Stimulated activated CD8-positive, alpha-beta memory T cell treated with anti-CD3 and anti-CD28 coated beads, Interleukin-4, amount 100 ng/mL, for 24 hours (primary cell): ENCODE measurements around the gene MSI2.

Experiments
- DNase-seq: peaks from one replicate; pipeline ENCODE4 v3.0.0-alpha.2; 2020; ENCODE audit warnings: low read depth

Gene MSI2

DNA sequence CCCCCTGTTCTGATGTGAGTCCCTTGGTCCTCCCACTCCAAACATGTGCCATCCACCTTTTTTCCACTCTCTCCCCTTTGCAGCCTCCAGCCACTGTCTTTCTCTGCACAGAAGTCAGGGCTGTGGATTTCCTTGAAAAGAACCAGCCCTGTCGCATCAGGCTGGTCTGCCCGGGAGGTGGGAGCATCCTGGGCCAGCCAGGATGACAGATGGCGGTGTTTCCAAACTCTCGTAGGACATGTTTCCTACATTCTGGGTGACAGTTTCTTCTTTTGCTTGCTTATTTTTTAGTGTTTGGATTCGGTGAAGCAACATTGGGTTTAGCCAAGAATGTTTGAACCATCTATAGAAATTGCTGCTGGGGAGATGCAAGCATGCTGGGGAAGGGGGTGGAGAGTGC is 388.0 kb downstream of the MSI2 start:
- no peak for DNase-seq

DNA sequence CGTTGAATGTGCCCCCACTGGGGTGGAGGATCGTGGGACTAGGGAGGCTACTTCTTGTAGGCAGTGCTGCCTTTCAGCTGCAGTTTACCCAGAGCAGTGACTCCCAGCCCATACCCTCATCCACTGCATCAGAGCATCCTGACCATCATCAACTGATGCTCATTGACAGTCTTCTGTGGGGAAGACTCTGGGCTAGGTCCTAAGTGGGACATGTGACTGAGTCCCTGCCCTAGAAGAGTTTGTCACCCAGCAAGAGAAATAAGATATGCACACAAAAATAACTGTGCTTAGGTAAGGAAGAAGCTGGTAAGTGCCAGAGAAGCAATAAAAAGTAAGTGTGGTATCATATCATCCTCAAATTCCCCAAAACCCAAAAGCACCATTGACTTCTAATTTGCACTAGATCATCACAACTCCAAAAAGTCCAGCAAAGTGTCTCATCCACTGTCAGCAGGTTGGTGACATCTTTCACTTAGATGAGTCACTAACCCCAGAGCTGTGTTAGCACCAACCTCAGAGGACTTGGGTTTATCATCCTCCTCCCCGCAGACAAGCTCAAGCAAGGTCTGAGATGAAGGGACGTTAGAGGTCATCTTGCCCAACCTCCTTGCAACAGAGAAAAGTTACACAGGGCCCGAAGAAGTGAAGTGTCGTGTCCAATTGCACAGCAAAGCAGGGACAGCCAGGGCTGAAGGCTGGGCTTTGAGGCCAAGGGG is 389.8 kb downstream of the MSI2 start:
- DNase-seq, result no peak

DNA sequence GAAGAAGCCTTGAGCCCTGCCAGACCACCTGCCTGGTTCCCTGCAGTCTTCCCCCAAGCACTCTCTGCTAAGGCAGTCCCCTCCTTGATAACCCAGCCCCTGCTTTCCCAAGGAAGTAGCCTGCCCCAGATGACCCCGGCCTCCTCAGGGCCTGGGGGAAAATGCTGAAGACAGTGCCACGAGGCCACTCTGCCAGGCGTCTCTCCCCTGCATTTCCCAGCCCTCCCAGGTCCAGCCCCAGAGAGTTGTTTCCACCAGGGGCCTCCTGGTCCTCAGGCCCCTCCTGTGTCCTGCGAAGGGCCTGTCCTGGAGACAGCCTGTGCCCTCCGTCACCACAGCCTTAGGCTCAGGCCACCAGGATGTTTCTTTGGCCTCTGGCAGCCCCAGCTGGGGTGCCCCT is 392.4 kb downstream of the MSI2 start:
- no peak for DNase-seq

DNA sequence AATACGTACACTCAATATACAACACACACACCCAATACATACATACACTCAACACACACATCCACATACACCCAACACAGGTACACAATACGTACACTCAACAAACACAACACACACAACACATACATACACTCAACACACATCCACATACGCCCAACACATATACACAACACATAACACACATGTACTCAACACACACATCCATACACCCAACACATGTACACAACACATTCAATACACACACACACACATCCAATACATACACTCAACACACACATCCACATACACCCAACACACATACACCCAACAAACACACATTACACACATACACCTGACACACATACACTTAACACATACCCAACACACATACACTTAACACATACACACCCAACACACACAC is 392.9 kb downstream of the MSI2 start:
- DNase-seq, result no peak

DNA sequence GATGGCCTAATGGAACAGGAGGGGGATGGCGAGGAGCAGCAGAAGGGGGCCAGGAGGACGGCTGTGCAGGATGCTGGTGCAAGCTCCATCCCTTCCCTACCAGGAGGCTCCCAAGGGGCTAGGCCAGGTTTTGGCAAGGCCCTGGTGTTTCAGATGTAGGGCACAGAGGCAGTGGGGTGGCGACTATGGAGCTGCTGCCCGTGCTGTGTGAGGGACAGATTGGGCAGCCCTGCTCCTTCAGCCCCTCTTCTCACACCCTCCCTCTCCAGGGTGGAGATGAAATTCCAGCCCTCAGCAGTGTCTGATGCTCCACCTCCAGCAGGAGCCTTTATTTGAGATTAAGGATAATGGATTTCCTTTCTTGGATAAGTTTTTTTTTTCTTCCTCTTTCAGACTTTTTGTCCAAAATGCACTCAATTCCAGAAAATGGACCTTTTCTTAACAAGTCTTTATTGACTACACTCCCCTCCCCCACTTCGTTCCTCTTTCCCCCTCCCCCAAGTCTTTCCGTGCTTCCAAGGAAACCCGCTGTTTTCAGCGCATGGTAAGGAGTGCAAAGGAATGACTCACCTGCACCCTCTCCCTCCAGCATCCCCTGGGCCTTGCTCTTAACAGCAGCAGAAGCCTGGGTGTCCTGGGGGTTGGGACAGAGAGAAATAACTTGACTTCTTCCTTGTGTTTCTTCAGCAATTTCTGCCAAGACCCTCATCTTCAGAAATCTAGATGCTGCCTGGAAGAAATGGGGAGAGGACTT is 393.6 kb downstream of the MSI2 start:
- DNase-seq, result no peak

DNA sequence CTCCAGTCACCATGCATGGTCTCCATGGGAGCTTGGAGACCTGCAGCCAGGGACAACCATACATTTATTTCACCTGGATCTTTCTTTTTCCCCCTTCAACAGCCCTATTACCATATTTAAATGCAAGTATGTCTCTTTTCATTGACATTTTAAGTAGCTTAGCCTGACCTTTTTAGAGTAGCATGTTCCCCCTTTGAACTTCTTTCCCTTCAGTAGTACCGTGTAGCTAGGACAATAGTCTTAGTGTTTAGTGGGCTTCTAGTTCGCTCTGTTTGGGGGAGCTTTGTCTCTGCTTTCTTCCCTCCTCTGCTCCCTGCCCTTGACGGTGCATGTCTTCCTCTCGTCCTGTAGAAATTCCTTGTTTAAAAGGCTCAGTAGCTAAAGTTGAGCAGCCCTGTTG is 394.2 kb downstream of the MSI2 start:
- no peak for DNase-seq

DNA sequence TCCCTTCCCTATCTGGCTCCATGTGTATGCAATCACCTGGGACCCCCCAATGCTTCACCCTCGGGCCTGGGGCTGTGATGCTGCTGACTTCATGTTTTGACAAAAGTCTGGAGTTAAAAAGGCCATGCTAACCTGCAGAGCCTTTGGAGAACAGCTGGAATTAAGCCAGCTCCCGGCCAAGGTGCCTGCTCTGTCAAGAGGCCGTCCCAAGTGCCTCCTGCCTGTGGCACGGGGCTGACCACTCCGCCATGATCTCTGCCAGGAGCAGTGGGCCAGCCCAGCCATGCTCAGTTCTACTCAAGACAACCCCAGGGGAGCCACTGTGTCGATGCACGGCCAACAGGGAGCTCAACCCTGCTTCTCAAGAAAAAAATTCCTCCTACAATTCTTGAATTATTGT is 395.1 kb downstream of the MSI2 start:
- no peak for DNase-seq

DNA sequence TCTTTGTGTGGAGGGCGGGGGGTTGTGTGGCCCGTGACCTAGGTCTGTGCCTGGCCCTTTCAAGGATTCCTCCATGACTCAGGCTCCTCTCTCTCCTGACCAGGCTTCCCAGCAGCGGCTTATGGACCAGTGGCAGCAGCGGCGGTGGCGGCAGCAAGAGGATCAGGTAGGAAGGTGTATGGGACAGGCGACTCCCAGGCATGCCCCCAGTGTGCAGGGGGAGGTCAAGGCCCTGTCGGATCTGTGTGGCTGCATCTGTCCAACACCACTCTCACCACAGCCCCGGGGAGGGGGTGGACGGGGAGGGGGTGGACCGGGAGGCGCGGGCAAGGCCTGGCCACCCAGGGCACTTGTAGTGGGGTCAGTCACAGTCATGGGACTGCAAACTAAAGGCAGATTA is 395.7 kb downstream of the MSI2 start:
- no peak for DNase-seq

DNA sequence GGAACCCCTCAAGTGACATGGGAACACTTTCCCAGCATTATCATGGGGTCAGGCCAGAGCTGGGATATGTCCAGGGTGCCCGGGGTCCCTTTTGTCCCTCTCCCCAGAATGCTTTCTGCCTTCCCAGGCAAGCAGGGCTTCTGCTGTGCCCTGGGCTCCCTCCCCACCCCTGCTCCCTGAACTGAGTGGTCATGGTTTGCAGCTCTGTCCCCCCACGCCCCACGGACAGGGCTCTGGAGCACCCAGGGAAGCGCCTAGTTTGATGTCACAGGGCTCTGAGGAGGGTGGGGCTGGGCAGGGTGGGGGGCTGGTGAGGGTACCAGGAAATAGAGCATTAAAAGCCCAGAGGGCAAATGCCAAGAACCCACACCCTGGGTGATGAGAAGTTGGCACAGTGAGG is 396.5 kb downstream of the MSI2 start:
- DNase-seq, result no peak

DNA sequence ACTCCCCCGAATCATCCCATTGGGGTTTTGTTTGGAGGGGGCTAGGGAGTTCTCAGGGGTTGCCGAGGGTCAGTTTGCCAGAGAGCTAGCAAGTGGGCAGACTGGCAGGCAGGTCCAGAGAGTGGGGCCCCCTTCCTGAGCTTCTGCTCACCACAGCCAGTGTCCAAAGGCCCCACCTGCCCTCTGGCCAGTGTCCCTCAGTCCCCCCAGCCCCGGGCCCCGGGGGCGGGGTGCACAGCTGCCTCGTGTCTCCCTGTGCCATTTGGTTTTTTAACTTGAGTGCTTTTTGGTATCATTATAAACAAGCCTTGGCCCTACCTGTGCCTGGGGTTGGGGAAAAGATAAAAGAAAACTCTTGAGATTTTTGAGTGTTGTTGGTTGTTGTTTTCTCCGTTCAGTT is 397.0 kb downstream of the MSI2 start:
- DNase-seq, result no peak

DNA sequence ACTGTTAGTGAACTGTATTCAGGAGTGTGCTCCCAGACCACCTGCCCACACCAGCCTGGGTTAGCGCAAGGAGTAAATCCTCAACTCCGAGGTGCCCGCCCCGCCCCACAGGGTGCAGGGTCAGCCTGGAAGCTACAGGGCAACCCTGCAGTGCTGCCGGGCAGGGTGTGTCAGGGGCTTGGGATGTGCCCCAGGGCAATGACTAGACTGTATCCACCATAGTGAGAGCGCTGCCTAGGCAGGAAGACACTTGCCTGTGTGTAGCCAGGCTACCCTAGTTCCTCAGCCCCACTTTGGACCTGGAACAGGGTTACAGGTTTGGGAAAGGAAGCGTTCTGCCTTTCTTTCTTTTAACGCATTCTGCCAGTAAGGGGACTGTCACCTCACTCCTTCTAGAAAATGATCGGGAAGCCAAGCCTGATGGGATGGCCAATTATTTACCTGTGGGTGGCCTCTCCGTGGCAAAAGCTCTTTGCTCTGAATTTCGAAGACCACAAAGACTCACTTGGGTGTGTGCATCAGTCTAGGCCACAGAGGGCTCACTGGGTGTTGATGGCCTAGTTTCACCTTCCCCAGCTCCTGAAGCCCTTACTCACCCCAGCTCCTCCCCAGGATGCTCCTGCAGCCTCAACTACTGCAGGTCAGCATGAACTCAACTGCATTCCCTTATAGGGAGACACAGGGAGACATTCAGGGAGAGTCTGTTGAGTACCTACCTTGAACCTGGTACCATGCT is 397.9 kb downstream of the MSI2 start:
- no peak for DNase-seq

DNA sequence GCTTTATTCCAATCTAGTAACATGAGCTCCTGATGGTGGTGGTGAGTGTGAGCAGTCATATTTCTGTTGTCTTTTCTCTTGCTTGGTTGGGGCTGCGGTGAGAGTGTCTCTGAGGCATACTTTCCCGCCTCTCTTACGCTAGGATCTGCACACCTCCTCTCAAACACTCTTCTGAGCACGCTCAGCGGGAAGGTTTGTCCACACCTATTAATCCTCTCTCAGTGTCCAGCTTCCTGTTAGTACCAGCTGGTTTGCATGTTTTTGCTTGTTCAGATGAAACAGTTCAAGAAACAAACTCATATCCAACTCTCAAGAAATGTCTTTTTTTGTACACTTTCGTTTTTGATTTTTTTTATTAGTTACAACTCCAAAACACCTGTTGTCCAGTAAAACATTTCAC is 399.2 kb downstream of the MSI2 start:
- DNase-seq, result no peak

DNA sequence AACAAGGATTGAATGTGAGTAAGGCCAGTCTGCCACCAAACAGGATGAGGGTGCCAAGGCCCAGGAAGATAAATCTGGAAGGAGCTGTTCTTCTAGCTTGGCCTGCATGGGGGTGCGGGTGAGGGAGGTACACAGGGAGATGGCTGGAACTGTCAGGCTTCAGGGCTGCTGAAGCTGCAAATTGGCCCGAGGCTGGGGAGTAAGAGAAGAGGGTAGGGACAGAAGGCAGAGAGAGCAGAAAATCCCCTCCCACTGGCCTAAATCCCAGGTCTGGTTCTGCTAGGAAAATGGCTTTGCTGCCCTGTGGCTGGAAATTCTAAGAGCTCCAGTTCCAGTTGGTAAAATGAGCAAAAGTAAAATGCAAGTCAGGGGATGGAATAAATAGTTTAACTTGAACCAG is 400.9 kb downstream of the MSI2 start:
- no peak for DNase-seq

DNA sequence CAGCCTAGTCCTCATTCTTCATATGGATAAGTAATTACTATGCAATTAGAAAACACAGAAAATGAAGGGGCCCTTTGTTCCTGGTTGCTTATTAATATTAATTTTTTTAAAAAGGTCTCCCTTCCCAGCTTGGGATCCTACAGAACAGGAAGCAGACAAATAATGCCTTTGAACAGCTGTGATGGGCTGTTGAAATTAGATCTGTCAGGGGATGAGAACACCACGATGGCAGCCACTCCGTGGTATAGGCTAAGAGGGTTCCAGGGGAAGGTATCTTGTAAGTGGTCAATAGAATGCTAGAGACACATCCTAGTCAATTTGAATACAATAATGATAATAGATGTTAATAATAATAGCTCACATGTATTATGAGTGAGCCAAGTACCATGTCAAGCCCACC is 405.7 kb downstream of the MSI2 start:
- DNase-seq, result no peak

DNA sequence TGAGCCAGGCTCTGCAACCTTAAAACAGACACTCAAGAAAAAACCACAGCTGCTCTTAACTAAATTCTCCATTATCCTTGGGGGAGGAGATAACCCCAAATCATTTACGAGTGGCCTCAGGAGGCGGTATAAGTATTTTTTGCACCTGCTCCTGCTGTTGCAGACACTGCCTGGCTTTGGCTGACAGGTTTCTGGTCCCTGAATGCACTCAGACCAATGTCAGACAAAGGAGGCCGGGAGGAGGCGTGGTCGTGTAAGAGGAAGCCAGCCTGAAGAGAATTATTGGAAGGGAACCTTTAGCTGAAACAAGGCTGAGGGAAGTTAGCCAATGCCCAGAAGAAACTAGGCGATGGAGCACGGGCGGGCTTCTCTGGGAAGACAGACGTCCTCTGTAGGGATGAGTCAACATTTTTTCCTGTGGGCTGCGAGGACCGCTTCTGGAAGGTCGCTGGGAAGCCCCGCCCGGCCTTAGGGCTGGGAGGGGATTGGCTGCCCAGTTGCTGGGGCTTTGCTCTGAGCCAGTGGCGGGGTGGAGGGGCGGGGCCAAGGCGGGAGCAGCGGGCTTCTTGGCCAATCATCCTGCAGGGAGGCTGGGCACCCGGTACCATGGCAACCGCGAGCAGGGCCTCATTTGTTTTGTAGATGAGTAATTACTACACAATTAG is 406.5 kb downstream of the MSI2 start:
- DNase-seq, result peak; percentile 16

DNA sequence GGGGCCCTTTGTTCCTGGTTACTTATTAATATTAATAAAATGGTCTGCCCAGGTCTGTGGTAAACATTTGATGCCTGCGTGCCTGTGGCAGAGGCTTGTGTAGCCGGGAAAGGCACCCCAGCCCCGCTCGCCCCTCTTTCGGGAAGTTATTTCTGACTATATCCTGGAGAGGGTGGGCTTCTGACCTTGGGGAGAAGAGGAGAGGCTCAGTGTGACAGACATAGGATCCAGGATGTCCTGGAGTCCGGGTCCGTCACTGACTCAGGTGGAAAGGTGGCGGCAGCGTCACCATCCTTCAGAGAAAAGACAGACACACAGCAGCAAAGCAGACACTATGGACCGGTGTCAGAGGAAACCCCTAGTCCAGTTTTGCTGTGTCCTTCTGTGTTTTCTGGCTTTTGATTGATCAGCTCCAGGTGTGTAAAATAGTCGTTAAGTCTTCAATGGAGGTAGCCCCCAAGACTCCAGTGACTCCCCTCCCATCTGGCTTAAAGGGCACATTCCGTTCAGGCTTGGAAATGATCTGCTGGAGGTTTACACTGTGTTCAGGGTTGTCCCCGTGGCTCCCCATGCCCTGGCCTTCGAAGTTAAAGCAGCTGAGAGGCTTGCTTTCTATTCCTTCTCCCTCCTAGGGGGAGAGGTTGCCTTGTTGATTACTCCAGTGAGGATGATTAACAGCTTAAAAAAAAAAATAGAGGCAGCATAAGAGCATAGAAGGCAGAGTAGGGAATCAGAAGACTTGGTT is 407.2 kb downstream of the MSI2 start:
- DNase-seq, result no peak

DNA sequence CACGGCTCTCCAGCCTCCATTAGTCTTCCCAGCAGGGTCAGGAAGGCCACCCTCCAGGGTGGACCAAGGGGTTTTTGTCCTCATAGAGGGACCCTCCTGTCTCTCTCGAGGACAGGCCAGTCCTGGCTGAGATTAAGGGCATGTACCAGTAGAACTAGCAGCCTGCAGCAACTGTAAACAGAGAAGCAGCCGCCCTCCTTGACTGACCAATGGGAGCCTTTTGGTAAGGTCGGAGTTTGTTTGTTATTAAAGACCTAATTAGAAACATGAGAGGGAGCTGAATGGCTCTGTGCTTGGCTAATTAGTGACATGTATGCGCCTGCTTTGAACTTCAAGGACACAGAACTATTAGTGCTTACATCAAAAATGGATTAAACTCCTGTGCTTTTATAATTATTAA is 408.8 kb downstream of the MSI2 start:
- DNase-seq, result no peak

DNA sequence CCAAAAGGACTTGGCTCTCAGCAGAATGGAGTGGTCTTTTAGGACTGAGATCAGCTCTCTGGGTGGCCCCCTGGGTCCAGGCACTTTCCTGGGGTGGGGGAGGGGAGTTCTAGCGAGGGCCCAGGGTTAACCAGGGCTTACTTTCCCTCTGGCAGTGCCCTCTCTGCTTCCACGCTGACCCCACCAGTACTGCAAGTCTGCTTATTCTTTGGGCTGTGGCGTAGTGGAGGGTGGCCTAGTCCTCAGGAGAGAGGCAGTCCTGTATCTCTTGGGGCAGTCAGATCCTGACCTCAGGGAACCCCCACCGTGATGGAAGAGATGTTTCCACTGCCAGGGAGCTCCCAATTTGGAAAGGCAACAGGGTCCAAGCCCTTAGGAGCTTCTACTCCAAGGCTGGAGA is 409.4 kb downstream of the MSI2 start:
- DNase-seq, result no peak

DNA sequence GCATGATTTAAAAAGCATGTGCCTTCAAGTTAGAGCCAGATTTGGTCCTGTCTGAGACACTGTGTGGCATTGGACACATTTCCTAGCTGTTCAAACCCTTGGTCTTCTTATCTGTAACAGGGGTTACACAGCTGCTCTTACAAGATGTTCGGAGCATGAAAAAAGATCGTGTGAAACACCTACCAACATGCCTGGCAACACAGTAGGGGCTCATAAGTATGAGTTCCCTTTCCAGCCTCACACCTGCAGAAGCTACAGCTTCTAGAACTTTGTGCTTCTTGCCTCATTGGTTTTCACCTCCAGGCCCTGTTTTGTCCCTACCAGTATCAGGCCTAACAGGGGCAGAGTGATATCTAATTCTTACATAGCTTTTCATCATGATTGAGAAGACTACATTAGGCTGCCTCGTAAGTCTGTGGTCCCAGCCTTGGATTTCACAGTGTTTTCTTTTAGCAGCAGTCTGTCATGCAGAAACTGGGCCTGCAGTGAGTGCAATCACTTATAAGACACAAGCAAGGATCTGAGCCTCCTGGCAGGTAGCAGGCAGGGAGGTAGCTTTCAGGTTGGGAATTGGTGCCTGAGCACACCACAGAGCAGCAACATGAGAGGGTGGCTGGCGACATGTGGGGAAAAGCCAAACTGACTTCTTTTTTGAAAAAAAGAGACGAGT is 410.0 kb downstream of the MSI2 start:
- no peak for DNase-seq

DNA sequence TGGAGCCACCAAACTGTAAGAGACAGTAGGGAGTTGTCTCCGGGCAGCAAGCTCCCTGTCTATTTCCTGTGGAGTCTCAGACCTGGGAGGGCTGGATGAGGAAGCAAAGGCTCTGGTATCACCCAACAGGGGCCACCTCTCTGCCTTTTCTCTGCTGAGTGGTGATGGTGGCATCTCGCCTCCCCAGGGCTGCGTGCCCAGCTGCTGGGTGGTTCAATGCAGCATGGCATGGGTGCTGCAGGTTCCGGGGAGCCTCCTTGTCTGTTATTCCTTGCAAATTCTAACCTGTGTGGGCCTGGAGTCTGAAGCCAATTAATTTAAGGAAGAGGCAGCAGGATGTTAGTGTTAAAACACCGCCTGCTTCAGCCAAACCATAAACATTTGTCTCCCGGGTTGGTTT is 410.6 kb downstream of the MSI2 start:
- DNase-seq, result no peak

DNA sequence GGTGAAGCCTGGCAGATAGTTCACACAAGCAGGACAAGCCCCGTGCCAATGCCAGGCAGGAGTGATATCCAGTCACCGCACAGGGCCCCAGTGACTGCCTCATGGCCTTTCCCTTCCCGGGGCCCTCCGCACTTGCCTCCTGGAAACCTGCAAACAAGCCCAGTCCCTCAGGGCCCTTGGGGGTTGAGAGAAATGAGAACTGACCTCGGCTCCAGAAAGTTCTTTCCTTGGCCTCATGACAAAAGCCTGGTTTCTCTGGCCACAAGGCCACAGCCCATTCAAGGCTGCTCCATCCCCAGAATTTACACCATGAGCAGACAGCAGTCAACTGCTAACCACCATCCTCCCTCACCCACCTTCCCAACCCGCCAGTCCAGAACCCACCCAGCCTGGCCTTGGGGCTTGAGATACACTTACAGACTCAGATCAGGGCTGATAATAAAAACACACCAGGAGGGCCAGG is 411.2 kb downstream of the MSI2 start:
- no peak for DNase-seq
